Measurements from ENCODE around the gene FBXW2.

FBXW2 gene

DNA sequence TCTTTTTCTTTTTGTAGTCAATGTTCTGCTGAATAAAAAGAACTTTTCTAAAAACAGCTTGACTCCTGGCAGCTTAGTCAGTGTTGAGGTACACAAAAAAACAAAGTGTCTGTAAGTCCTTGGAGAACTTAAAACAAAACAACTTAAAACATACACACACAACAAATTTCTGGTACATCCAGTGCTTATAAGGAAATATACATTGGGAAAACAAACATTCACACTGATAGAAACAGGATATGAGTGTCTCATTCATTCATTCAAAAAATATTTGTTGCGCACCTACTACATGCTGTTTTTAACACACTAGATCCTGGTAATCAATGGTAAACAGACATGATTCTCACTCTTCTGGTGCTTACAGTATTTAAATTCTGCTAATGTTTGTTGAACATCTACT lies 51.5 kb downstream of the FBXW2 start:
- in situ Hi-C loops (cut with MboI; ENCODE audit: low pct_unique_long_range_greater_than_20kb, low sequenced_read_pairs, unreplicated experiment), result loop anchor here (10.0 to 25.0 kb wide), 2 partner anchors 117 to 646 kb away; no protein-coding TSS in a partner anchor
- TF ChIP-seq, protein P1, sequence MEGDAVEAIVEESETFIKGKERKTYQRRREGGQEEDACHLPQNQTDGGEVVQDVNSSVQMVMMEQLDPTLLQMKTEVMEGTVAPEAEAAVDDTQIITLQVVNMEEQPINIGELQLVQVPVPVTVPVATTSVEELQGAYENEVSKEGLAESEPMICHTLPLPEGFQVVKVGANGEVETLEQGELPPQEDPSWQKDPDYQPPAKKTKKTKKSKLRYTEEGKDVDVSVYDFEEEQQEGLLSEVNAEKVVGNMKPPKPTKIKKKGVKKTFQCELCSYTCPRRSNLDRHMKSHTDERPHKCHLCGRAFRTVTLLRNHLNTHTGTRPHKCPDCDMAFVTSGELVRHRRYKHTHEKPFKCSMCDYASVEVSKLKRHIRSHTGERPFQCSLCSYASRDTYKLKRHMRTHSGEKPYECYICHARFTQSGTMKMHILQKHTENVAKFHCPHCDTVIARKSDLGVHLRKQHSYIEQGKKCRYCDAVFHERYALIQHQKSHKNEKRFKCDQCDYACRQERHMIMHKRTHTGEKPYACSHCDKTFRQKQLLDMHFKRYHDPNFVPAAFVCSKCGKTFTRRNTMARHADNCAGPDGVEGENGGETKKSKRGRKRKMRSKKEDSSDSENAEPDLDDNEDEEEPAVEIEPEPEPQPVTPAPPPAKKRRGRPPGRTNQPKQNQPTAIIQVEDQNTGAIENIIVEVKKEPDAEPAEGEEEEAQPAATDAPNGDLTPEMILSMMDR (IDR thresholded peaks at IDR 0.05; ENCODE audit: extremely low read depth, insufficient read depth, missing control alignments), result no peak
- no peak for DNase-seq (ENCODE audit: low spot score)

GRCh38 chr9:120741191-120741590 lies 52.0 kb downstream of the FBXW2 start:
- in situ Hi-C loops (cut with MboI; ENCODE audit: low pct_unique_long_range_greater_than_20kb, low sequenced_read_pairs, unreplicated experiment), result loop anchor here (10.0 to 25.0 kb wide), 2 partner anchors 116 to 646 kb away; no protein-coding TSS in a partner anchor
- TF ChIP-seq, protein P1 (IDR thresholded peaks at IDR 0.05; ENCODE audit: extremely low read depth, insufficient read depth, missing control alignments), result no peak
- no peak for DNase-seq (ENCODE audit: low spot score)

DNA sequence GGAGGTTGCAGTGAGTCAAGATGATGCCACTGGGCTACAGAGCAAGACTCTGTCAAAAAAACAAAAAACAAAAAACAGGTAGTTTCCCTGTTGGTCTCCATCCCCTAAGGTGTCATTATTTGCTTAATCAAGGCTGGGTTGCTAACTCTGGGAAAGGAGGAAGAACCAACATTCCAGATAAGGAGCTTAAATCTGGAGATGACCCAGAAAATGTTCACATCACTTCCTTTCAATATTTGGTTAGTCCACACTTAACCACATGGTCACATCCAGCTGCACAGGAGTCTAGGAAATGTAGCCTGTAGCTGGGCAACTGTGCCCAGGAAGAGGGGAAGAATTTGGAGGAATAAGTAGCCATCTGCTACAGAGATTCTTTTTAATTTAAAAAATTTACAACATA lies 53.1 kb downstream of the FBXW2 start:
- TF ChIP-seq, protein P1 (IDR thresholded peaks at IDR 0.05; ENCODE audit: extremely low read depth, insufficient read depth, missing control alignments), result no peak
- in situ Hi-C loops (cut with MboI; ENCODE audit: low pct_unique_long_range_greater_than_20kb, low sequenced_read_pairs, unreplicated experiment), result loop anchor here (10.0 to 25.0 kb wide), 2 partner anchors 115 to 647 kb away; no protein-coding TSS in a partner anchor
- DNase-seq (ENCODE audit: low spot score), result no peak

GRCh38 chr9:120737416-120738165 lies 55.6 kb downstream of the FBXW2 start:
- no peak for DNase-seq (ENCODE audit: low spot score)
- in situ Hi-C loops (cut with MboI; ENCODE audit: low pct_unique_long_range_greater_than_20kb, low sequenced_read_pairs, unreplicated experiment), result loop anchor here (25.0 kb wide), 1 partner anchor 650 kb away; no protein-coding TSS in a partner anchor
- TF ChIP-seq, protein P1 (IDR thresholded peaks at IDR 0.05; ENCODE audit: extremely low read depth, insufficient read depth, missing control alignments), result no peak

DNA sequence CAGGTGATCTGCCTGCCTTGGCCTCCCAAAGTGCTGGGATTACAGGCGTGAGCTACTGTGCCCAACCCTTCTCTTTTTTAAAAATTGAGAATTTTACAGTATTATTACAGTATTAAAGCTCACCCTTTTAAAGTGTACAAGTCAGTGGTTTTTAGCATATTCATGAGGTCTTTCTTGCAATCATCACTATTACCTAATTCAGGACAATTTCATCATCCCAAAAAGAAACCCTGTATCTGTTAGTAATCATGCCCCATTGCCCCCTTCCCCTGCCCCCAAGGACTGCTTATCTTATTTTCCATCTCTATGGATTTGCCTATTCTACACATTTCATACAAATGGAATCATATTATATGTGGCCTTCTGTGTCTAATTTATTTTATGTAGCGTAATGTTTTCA lies 56.3 kb downstream of the FBXW2 start:
- no peak for DNase-seq (ENCODE audit: low spot score)
- TF ChIP-seq, protein P1 (IDR thresholded peaks at IDR 0.05; ENCODE audit: extremely low read depth, insufficient read depth, missing control alignments), result no peak
- in situ Hi-C loops (cut with MboI; ENCODE audit: low pct_unique_long_range_greater_than_20kb, low sequenced_read_pairs, unreplicated experiment), result loop anchor here (25.0 kb wide), 1 partner anchor 650 kb away; no protein-coding TSS in a partner anchor

GRCh38 chr9:120735415-120736126 lies 57.6 kb downstream of the FBXW2 start:
- no peak for DNase-seq (ENCODE audit: low spot score)
- TF ChIP-seq, protein P1 (IDR thresholded peaks at IDR 0.05; ENCODE audit: extremely low read depth, insufficient read depth, missing control alignments), result no peak
- in situ Hi-C loops (cut with MboI; ENCODE audit: low pct_unique_long_range_greater_than_20kb, low sequenced_read_pairs, unreplicated experiment), result loop anchor here (25.0 kb wide), 1 partner anchor 652 kb away; no protein-coding TSS in a partner anchor

Measured in GM13977 (cell line).